Stimulated activated CD8-positive, alpha-beta memory T cell treated with anti-CD3 and anti-CD28 coated beads, Interleukin-15, amount 100 ng/mL, for 1 hour (primary cell): ENCODE measurements around the gene GRID2.
"Not testable (repeated sequence)": the region's sequence is repeated elsewhere in the genome, so short reads cannot be mapped to it uniquely, and the experiment has no call there.

Experiments
- DNase-seq: peaks from one replicate; pipeline ENCODE4 v3.0.0-alpha.2; 2020; ENCODE audit warnings: low read depth

GRID2 gene

GRCh38 chr4:92442131-92442530, 138.4 kb downstream of the GRID2 start:
- not testable (repeated sequence) for DNase-seq

- DNase-seq, result not testable (repeated sequence)
Observed at GRCh38 chr4:92444143-92444843, 140.5 kb downstream of the GRID2 start.

- no peak for DNase-seq
Observed at GRCh38 chr4:92445127-92445526, 141.4 kb downstream of the GRID2 start.

- DNase-seq, result no peak
Observed at GRCh38 chr4:92447255-92447905, 143.6 kb downstream of the GRID2 start.

GRCh38 chr4:92448176-92448575, 144.4 kb downstream of the GRID2 start:
- DNase-seq, result not testable (repeated sequence)

GRCh38 chr4:92450694-92451093, 146.9 kb downstream of the GRID2 start:
- DNase-seq, result no peak

- DNase-seq, result no peak
Observed at GRCh38 chr4:92451782-92452181, 148.0 kb downstream of the GRID2 start.

GRCh38 chr4:92452383-92452782, 148.6 kb downstream of the GRID2 start:
- DNase-seq, result not testable (repeated sequence)

GRCh38 chr4:92455329-92455839, 151.6 kb downstream of the GRID2 start:
- no peak for DNase-seq

- DNase-seq, result no peak
Observed at GRCh38 chr4:92455951-92456350, 152.2 kb downstream of the GRID2 start.

- DNase-seq, result no peak
Observed at GRCh38 chr4:92461732-92462131, 158.0 kb downstream of the GRID2 start.

- no peak for DNase-seq
Observed at GRCh38 chr4:92477298-92477697, 173.5 kb downstream of the GRID2 start.

- no peak for DNase-seq
Observed at GRCh38 chr4:92483341-92483740, 179.6 kb downstream of the GRID2 start.

GRCh38 chr4:92488496-92488895, 184.7 kb downstream of the GRID2 start:
- DNase-seq, result no peak

GRCh38 chr4:92497141-92497540, 193.4 kb downstream of the GRID2 start:
- DNase-seq, result no peak

- DNase-seq, result no peak
Observed at GRCh38 chr4:92501456-92501855, 197.7 kb downstream of the GRID2 start.

- no peak for DNase-seq
Observed at GRCh38 chr4:92506933-92507332, 203.2 kb downstream of the GRID2 start.

GRCh38 chr4:92514627-92515026, 210.9 kb downstream of the GRID2 start:
- DNase-seq, result no peak

GRCh38 chr4:92516450-92516849, 212.7 kb downstream of the GRID2 start:
- DNase-seq, result no peak

- DNase-seq, result no peak
Observed at GRCh38 chr4:92519727-92520126, 216.0 kb downstream of the GRID2 start.

- no peak for DNase-seq
Observed at GRCh38 chr4:92520563-92520962, 216.8 kb downstream of the GRID2 start.

GRCh38 chr4:92521941-92522340, 218.2 kb downstream of the GRID2 start:
- DNase-seq, result no peak

- no peak for DNase-seq
Observed at GRCh38 chr4:92522356-92522755, 218.6 kb downstream of the GRID2 start.

GRCh38 chr4:92524131-92524530, 220.4 kb downstream of the GRID2 start:
- DNase-seq, result no peak
